Small intestine (tissue), 7 donors: ENCODE data around the gene KLHL35. TPM values are rescaled to one million over a fixed set of nuclear protein-coding genes. Genes with fewer than 3 reads are reported as not detected.

Source experiments
- DNase-seq, 2 donors: peaks; one replicate each; pipeline versions ENCODE4 v3.0.0 to v3.0.0-alpha.2; 2013
- FAIRE-seq: peaks from 2 replicates; lab custom pipeline; 2012; peaks lifted over from hg19 to GRCh38; lab: Jason Lieb, UNC
- H3K27ac ChIP-seq, 3 donors: one replicate each; pipeline ENCODE4 v1.5.1; 2013; ENCODE audit warnings: low read length in 2 of 3, mild to moderate bottlenecking in 2 of 3, control low read depth in 1 of 3, inconsistent platforms in 1 of 3, low read depth in 1 of 3, moderate library complexity in 1 of 3
- H3K27me3 ChIP-seq, 3 donors: one replicate each; pipeline ENCODE4 v1.6.1; 2013; ENCODE audit warnings: low read length in 3 of 3, inconsistent platforms in 1 of 3; ENCODE audit not compliant: control insufficient read depth in 3 of 3, insufficient read depth in 3 of 3
- H3K36me3 ChIP-seq, 3 donors: one replicate each; pipeline ENCODE4 v1.6.1; 2013; ENCODE audit warnings: low read length in 3 of 3, inconsistent platforms in 1 of 3, low read depth in 1 of 3, mild to moderate bottlenecking in 1 of 3, moderate library complexity in 1 of 3; ENCODE audit not compliant: control insufficient read depth in 3 of 3, insufficient read depth in 2 of 3
- H3K4me1 ChIP-seq, 3 donors: one replicate each; pipeline ENCODE4 v1.6.1; 2013; ENCODE audit warnings: low read length in 2 of 3, inconsistent platforms in 1 of 3, low read depth in 1 of 3, mild to moderate bottlenecking in 1 of 3, moderate library complexity in 1 of 3; ENCODE audit not compliant: control insufficient read depth in 3 of 3, insufficient read depth in 2 of 3
- H3K4me3 ChIP-seq, 3 donors: one replicate each; pipeline ENCODE4 v1.5.1; 2013; ENCODE audit warnings: low read length in 3 of 3, control low read depth in 1 of 3, inconsistent platforms in 1 of 3, low read depth in 1 of 3, mild to moderate bottlenecking in 1 of 3, moderate library complexity in 1 of 3
- H3K9me3 ChIP-seq, 2 donors: one replicate each; pipeline ENCODE4 v1.6.1; 2013; ENCODE audit warnings: low read depth in 1 of 2, low read length in 1 of 2; ENCODE audit not compliant: control insufficient read depth in 2 of 2, insufficient read depth in 1 of 2
- WGBS, 3 donors: extraction: QIAGEN DNeasy Blood & Tissue Kit; methylation state at CpG; one replicate each; pipeline ENCODE4 v1.1.7; 2013; 5-methylcytosine and 5-hydroxymethylcytosine counted together
- polyA plus RNA-seq, 4 donors: library from polyadenylated mRNA; stranded (reverse) in 3 of 4; unstranded in 1 of 4; fragments of 200-250 nt in 3 of 4; fragments of 120-200 nt in 1 of 4; gene quantifications; one replicate each; pipeline versions ENCODE4 v1.2.1 to v1.2.3, GENCODE V29; 2013
- donor health status: healthy with polysubstance abuse.
- donor health status: control.
- donor health status: control.
- donor health status: Bipolar disorder and iron deficiency.
- donor health status: healthy.

The KLHL35 gene
- polyA plus RNA-seq, 4 donors, result 0.81 to 0.97 TPM; not detected in 2

DNA sequence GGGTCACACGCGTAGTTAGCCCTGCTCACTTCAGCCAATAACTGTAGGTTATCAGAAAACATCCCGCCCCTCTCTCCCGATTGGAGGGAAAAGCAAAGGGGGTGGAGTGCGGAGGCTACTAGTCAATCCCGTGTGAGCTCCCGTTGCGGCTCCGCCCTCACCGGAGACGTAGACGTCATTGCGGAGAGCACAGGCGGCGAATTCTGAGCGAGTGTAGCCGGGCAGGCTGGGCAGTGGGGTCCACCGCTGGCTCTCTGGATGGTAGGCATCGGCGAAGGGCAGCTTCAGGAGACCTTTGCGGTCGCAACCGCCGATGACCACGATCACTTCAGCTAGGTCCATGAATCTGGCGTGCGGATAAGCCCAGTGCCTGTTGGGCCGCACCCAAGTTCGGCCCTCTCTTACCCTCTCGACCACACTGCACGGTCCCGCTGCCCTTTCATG, 4.7 kb downstream of the KLHL35 start:
- H3K4me3 ChIP-seq, result peak overlapping the region in 1 of 3 donors; percentile 37
- peaks cover 0 to 40% (median 15%) of the 10 kb centered on the region in 3 donors for H3K27me3 ChIP-seq
- WGBS, 3 donors, result 18 to 57% (median 38%) methylated on average over 32 of the region's 32 CpGs
- H3K27ac ChIP-seq, result peak overlapping the region in 1 of 3 donors; percentile 72
- peaks cover 0 to 4% (median 3%) of the 10 kb centered on the region in 3 donors for H3K4me1 ChIP-seq
- H3K36me3 ChIP-seq, result peaks cover 0 to 8% (median 0%) of the 10 kb centered on the region in 3 donors
- peaks cover 0 to 7% of the 10 kb centered on the region in 2 donors for H3K9me3 ChIP-seq
- peak; percentile 90 to 95 for DNase-seq
- peak; percentile 36 for FAIRE-seq

DNA sequence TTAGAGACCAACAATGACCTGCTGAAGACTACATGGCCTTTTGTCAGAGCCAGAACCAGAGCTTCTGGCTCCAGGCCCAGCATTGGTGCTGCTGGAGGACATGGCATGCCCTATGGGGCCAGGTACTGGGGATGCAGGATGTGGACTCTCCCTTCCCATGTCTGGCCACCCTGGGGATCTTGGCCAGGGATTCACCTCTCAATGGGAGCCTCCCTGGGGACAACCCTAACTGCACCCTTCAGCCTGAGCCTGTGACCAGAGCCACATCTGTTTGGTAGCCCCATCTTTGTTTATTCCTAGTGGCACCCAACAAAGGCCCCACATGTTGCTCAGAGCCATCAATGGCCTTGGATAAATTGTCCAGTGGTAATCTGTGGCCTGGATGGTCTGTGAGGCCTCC, 5.8 kb downstream of the KLHL35 start:
- peaks cover 0 to 7% of the 10 kb centered on the region in 2 donors for H3K9me3 ChIP-seq
- H3K27ac ChIP-seq, result no peak overlapping the region
- peaks cover 0 to 9% (median 3%) of the 10 kb centered on the region in 3 donors for H3K4me1 ChIP-seq
- DNase-seq (no peak), FAIRE-seq (no peak)
- peaks cover 0 to 14% (median 0%) of the 10 kb centered on the region in 3 donors for H3K36me3 ChIP-seq
- no peak overlapping the region for H3K4me3 ChIP-seq
- peaks cover 0 to 30% (median 11%) of the 10 kb centered on the region in 3 donors for H3K27me3 ChIP-seq

DNA sequence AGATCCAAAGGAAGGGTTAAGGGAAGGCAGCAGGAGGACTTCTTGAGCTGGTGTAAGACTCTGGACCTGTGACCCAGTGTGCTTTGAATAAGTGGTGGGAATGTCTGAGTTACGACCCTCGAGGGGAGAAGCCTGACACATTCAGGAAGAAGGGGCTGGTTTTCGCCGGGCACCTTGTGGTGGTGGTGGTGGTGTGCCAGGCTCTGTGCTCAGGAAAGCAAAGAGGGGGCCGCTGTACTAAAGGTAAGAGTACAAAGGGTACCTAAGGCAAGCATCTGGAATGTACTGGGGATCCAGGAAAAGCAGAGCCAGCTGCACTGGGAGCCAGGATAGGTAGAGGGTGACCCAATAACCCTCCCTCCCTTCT, 6.3 kb downstream of the KLHL35 start:
- H3K27ac ChIP-seq, result no peak overlapping the region
- peaks cover 0 to 25% (median 11%) of the 10 kb centered on the region in 3 donors for H3K27me3 ChIP-seq
- H3K4me3 ChIP-seq, result no peak overlapping the region
- peaks cover 0 to 14% (median 0%) of the 10 kb centered on the region in 3 donors for H3K36me3 ChIP-seq
- no peak for FAIRE-seq
- peaks cover 0 to 14% (median 3%) of the 10 kb centered on the region in 3 donors for H3K4me1 ChIP-seq
- DNase-seq, result no peak
- peaks cover 0 to 7% of the 10 kb centered on the region in 2 donors for H3K9me3 ChIP-seq
- 84 to 88% (median 87%) methylated on average over 5 of the region's 5 CpGs for WGBS, 3 donors

DNA sequence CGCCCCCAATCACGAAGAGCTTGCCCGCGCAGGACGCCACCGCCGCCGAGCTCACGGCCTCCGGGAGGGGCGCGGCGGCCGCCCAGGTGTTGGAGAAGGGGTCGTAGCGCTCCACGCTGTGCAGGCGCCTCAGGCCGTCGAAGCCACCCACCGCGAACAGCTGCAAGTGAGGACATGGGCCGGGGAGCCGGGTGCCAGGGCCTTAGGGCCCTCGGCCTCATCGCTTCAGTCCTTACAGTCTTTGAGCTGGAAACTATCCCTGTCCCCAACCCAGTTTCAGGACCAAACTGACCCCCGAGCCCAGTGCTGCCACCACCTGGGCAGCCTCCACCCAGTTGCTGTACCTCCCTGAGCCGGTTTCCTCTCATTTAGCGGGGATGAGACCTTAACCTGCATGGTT, 7.6 kb downstream of the KLHL35 start:
- H3K27me3 ChIP-seq, result peaks cover 0 to 12% (median 4%) of the 10 kb centered on the region in 3 donors
- FAIRE-seq (no peak), DNase-seq (no peak)
- peaks cover 0 to 7% of the 10 kb centered on the region in 2 donors for H3K9me3 ChIP-seq
- H3K27ac ChIP-seq, result no peak overlapping the region
- WGBS, 3 donors, result 83 to 95% (median 89%) methylated on average over 28 to 29 of the region's 29 CpGs
- peaks cover 0 to 22% (median 3%) of the 10 kb centered on the region in 3 donors for H3K4me1 ChIP-seq
- H3K4me3 ChIP-seq, result no peak overlapping the region
- H3K36me3 ChIP-seq, result peaks cover 0 to 21% (median 0%) of the 10 kb centered on the region in 3 donors

DNA sequence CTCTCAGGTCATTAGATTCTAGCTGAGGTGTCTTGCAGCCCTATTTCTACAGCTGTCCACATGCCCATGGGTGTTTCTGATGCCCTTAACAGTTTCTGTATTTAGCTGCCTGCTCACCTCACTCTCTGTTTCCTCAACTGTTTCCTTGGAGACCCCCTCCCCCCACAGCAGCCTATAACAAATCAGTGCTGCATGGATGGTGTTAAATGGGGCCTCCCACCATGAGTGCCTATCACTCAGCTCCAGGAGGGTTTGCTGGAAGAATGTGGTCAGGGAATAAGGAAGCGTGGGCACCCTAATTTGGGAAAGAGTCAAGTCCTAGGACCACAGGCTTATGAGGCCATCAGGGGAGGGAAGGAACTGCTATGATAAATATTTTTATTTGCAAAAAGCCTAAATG, 8.6 kb downstream of the KLHL35 start:
- Histone ChIP-seq H3K36me3 (peaks cover 0 to 23% (median 0%) of the 10 kb centered on the region in 3 donors), H3K9me3 (peaks cover 0 to 5% of the 10 kb centered on the region in 2 donors), H3K27ac (no peak overlapping the region), H3K4me3 (no peak overlapping the region), H3K27me3 (peaks cover 0 to 8% (median under 1%) of the 10 kb centered on the region in 3 donors), H3K4me1 (peaks cover 0 to 24% (median 3%) of the 10 kb centered on the region in 3 donors)
- DNase-seq, result no peak
- FAIRE-seq, result no peak
- WGBS, 3 donors, result 95 to 100% (median 100%) methylated on average over 1 of the region's 1 CpG

DNA sequence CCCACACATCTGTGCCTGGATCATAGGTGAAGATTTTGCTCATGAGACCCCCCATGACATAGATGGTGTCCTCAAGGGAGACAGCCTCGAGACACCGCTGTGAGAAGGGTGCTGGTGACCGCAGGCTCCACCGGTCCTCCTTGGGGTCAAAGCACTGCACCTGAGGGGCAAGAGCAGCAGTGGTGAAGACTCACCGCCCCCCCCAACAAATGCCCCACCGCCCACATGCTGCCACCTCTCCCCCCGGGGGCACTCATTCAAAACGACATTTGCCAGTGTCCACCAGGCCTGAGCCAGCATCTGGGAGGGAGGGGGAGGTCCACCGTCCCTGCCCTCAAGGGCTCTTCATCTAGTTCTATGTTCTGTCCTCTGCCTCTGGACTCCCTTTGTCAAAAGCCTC, 9.3 kb downstream of the KLHL35 start:
- no peak for DNase-seq

DNA sequence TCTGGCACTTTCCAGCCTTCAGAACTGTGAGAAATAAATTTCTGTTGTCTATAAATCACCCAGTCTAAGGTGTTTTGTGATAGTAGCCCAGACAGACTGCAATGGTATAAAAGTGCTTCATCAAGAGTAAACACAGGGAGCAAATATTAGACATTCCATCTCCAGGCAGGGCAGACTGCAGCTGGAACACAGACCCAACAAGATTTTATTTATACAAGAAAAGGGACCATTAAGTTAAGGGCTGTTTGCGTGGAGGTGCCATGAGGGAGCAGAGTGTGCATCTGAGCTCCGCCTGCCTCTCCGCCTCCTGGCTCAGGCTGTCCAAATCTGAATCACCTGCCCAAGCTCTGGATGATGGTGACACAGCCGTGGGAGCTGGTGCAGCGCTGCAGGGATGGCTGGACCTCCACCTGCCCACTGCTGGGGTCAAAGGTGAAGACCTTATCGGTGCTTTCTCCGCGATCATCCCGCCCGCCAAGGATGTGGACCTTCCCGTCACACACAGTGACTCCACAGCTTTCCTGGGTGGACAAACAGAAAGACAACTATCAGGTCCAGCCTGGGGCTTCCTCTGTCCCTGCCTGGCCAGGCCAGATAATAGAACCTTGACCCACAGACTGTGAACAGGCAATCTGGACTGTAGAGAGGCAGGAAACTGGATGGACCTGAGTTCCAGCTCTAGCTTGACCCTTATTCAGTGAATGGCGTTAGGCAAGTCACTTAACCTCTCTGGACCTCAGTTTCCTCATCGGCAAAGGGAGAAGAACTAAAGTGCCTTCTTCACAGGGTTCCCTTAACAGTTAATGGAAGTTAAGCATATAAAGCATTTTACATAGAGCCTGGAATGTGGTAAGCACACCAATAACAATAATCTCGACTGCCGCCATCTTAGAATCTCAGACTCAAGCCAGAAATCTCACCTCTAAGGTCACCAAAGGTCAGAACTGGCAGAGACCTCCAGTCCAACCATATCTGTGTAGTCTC, 10.5 kb downstream of the KLHL35 start:
- DNase-seq, result peak; percentile 57 to 65
- no peak for FAIRE-seq
- Histone ChIP-seq H3K4me3 (no peak overlapping the region), H3K36me3 (peaks cover 0 to 29% (median 0%) of the 10 kb centered on the region in 3 donors), H3K4me1 (peaks cover 0 to 24% (median 0%) of the 10 kb centered on the region in 3 donors), H3K9me3 (no peaks in the 10 kb centered on the region), H3K27me3 (no peaks in the 10 kb centered on the region), H3K27ac (peak overlapping the region in 1 of 3 donors; percentile 50)
- 39 to 78% (median 59%) methylated on average over 15 of the region's 15 CpGs for WGBS, 3 donors

More for the DNA sequence above, 9.3 kb downstream of the KLHL35 start:
- WGBS, 3 donors, result 84 to 87% (median 87%) methylated on average over 7 to 9 of the region's 9 CpGs
- Histone ChIP-seq H3K4me3 (no peak overlapping the region), H3K27ac (no peak overlapping the region), H3K27me3 (peaks cover 0 to 1% (median 0%) of the 10 kb centered on the region in 3 donors), H3K9me3 (no peaks in the 10 kb centered on the region), H3K36me3 (peaks cover 0 to 23% (median 0%) of the 10 kb centered on the region in 3 donors), H3K4me1 (peaks cover 0 to 24% (median 3%) of the 10 kb centered on the region in 3 donors)
- no peak for FAIRE-seq

DNA sequence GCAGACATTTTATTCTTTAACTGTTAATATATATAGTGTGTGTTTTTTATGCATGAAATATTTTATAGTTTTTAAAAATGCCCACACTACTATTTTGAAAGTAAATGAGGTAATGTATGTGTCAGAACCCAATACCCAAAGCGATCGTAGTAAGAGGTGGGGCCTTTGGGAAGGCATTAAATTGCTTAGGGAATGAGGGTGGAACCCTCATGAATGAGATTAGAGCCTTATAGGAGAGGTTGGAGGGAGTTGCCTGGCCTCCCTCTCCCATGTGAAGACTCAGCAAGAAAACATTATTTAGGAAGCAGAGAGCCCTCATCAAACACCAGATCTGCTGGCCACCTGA, 11.1 kb downstream of the KLHL35 start:
- Histone ChIP-seq H3K4me3 (no peak overlapping the region), H3K36me3 (peaks cover 0 to 34% (median 0%) of the 10 kb centered on the region in 3 donors), H3K4me1 (peaks cover 0 to 24% (median 0%) of the 10 kb centered on the region in 3 donors), H3K27ac (peak overlapping the region in 1 of 3 donors; percentile 50), H3K27me3 (no peaks in the 10 kb centered on the region), H3K9me3 (no peaks in the 10 kb centered on the region)
- DNase-seq (peak in 1 of 2 donors; percentile 30), FAIRE-seq (no peak)
- 28 to 77% (median 48%) methylated on average over 2 of the region's 2 CpGs for WGBS, 3 donors
